Superior temporal gyrus (tissue), 1 donor: ENCODE data around the gene MAN1C1.

Experiments
- DNase-seq: peaks from one replicate; pipeline ENCODE4 v3.0.0-alpha.2; 2016; ENCODE audit errors: extremely low spot score

Gene MAN1C1

GRCh38 chr1:25803368-25803767 is 186.8 kb downstream of the MAN1C1 start:
- no peak for DNase-seq

GRCh38 chr1:25804244-25804963 is 187.8 kb downstream of the MAN1C1 start:
- no peak for DNase-seq

GRCh38 chr1:25804964-25805862 is 188.6 kb downstream of the MAN1C1 start:
- DNase-seq = no peak

- DNase-seq = peak; percentile 70
Observed at GRCh38 chr1:25805863-25806225, 189.3 kb downstream of the MAN1C1 start.

- DNase-seq = no peak
Observed at GRCh38 chr1:25806418-25806817, 189.8 kb downstream of the MAN1C1 start.

GRCh38 chr1:25807480-25808390 is 191.1 kb downstream of the MAN1C1 start:
- peak; percentile 27 for DNase-seq

- DNase-seq = no peak
Observed at GRCh38 chr1:25808481-25809244, 192.1 kb downstream of the MAN1C1 start.

- DNase-seq = no peak
Observed at GRCh38 chr1:25809283-25809926, 192.8 kb downstream of the MAN1C1 start.

GRCh38 chr1:25809929-25810328 is 193.3 kb downstream of the MAN1C1 start:
- no peak for DNase-seq

- DNase-seq = peak; percentile 78
Observed at GRCh38 chr1:25810341-25811299, 194.0 kb downstream of the MAN1C1 start.

GRCh38 chr1:25811384-25812082 is 194.9 kb downstream of the MAN1C1 start:
- no peak for DNase-seq

GRCh38 chr1:25813071-25813733 is 196.6 kb downstream of the MAN1C1 start:
- DNase-seq = no peak

GRCh38 chr1:25813734-25814471 is 197.3 kb downstream of the MAN1C1 start:
- no peak for DNase-seq

- DNase-seq = no peak
Observed at GRCh38 chr1:25814549-25815087, 198.0 kb downstream of the MAN1C1 start.

GRCh38 chr1:25815208-25816111 is 198.9 kb downstream of the MAN1C1 start:
- no peak for DNase-seq

GRCh38 chr1:25816112-25816718 is 199.6 kb downstream of the MAN1C1 start:
- DNase-seq = no peak
